CD4-positive, alpha-beta T cell (primary cell): Measurements from ENCODE around the gene STRA8. TPM values are rescaled to one million over a fixed set of nuclear protein-coding genes. Genes with fewer than 3 reads are reported as not detected.

Experiments
- ATAC-seq: fragments of 200-7000 bp; cut with Tn5 transposase; one replicate; pipeline ENCODE4 v1.10.0; 2022; ENCODE audit warnings: mild to moderate bottlenecking; ENCODE audit not compliant: poor library complexity
- CTCF ChIA-PET: fragments of 350-600 bp; sonication (Branson Sonifier 250); formaldehyde crosslinking; loops from one replicate; lab custom pipeline; 2021; ENCODE audit warnings: antibody characterized with exemption, inconsistent platforms; lab: Charles Lee
- POLR2A ChIA-PET: fragments of 350-600 bp; sonication (Branson Sonifier 250); formaldehyde crosslinking; loops from one replicate; lab custom pipeline; 2021; ENCODE audit warnings: antibody characterized with exemption, inconsistent platforms; lab: Charles Lee
- DNase-seq, 14 experiments: peaks; one replicate each; pipeline ENCODE4 v3.0.0-alpha.2; 2013 to 2020; ENCODE audit warnings: mixed read lengths in 2 of 14
- H3K27ac ChIP-seq, 2 donors: one replicate each; pipeline versions ENCODE4 v1.5.1 to v1.7.0; 2013; ENCODE audit warnings: low read length in 2 of 2, low read depth in 1 of 2, mild to moderate bottlenecking in 1 of 2
- H3K27me3 ChIP-seq, 2 experiments: 1 replicate in 1 of 2; 2 replicates in 1 of 2; pipeline versions ENCODE4 v1.6.1 to v1.7.0; 2013; ENCODE audit warnings: low read length in 2 of 2, control low read depth in 1 of 2, mild to moderate bottlenecking in 1 of 2, moderate library complexity in 1 of 2; ENCODE audit not compliant: insufficient read depth in 2 of 2, control insufficient read depth in 1 of 2
- H3K36me3 ChIP-seq: one replicate; pipeline ENCODE4 v1.6.1; 2013; ENCODE audit warnings: low read length, control low read depth; ENCODE audit not compliant: insufficient read depth
- H3K4me1 ChIP-seq: one replicate; pipeline ENCODE4 v1.6.1; 2013; ENCODE audit warnings: low read length, control low read depth; ENCODE audit not compliant: insufficient read depth
- H3K4me3 ChIP-seq: one replicate; pipeline ENCODE4 v1.5.1; 2013; ENCODE audit warnings: mild to moderate bottlenecking, low read length, moderate library complexity
- H3K9me3 ChIP-seq, 2 experiments: 1 replicate in 1 of 2; 2 replicates in 1 of 2; pipeline versions ENCODE4 v1.6.1 to v1.7.0; 2013; ENCODE audit warnings: low read length in 2 of 2, mild to moderate bottlenecking in 2 of 2, control low read depth in 1 of 2, moderate library complexity in 1 of 2; ENCODE audit not compliant: control insufficient read depth in 1 of 2, insufficient read depth in 1 of 2
- H3K27ac Mint-ChIP-seq: one replicate; pipeline ENCODE4 v1.8.0; 2020; ENCODE audit warnings: mixed read lengths
- H3K27me3 Mint-ChIP-seq: one replicate; pipeline ENCODE4 v1.8.0; 2021; ENCODE audit warnings: mixed read lengths
- H3K36me3 Mint-ChIP-seq: one replicate; pipeline ENCODE4 v1.8.0; 2021; ENCODE audit warnings: low read depth, mixed read lengths
- H3K4me1 Mint-ChIP-seq: one replicate; pipeline ENCODE4 v1.8.0; 2021; ENCODE audit warnings: low read depth, mixed read lengths
- H3K4me3 Mint-ChIP-seq: one replicate; pipeline ENCODE4 v1.8.0; 2020; ENCODE audit warnings: mild to moderate bottlenecking, mixed read lengths
- H3K9me3 Mint-ChIP-seq: one replicate; pipeline ENCODE4 v1.8.0; 2020; ENCODE audit warnings: mixed read lengths
- CTCF ChIP-seq: fragments of 200-600 bp; IDR thresholded peaks from one replicate; pipeline ENCODE4 v1.8.0; 2022; ENCODE audit warnings: antibody characterized with exemption, mild to moderate bottlenecking
- intact Hi-C, 2 experiments: fragments of 100-400 bp; cut with DNase I in 1 of 2; cut with micrococcal nuclease in 1 of 2; formaldehyde crosslinking; loops; one replicate each; pipeline versions ENCODE4 v1.15.1 to v1.9.0; 2023 to 2025; cut with DNase I, micrococcal nuclease
- polyA plus RNA-seq, 2 donors: library from polyadenylated mRNA; unstranded; fragments of 120-200 nt; gene quantifications; one replicate each; pipeline ENCODE4 v1.2.1, GENCODE V29; 2013
- total RNA-seq, 174 experiments: library from RNA in 2 of 174; stranded (reverse) in 2 of 174; gene quantifications; one replicate each; pipeline ENCODE4 v1.2.3 and lab custom pipeline; 2021 to 2026

Gene STRA8
- total RNA-seq (not detected), total RNA-seq (lab: John Stamatoyannopoulos, UW) (0 to 0.20 (median 0) reads per million in 172 experiments)
- not detected for polyA plus RNA-seq (2013, experiment 1 of 2)
- not detected for polyA plus RNA-seq (2013, experiment 2 of 2)

GRCh38 chr7:135233570-135233969, at the start of gene STRA8:
STRA8 (plus strand) TSS chr7:135233838; CDS start chr7:135240525, 6,687 bp downstream.
- H3K36me3 ChIP-seq = no peaks in the 10 kb centered on the region
- no peak within 1 kb of the TSS for H3K4me3 ChIP-seq
- ChIA-PET POLR2A (no interaction called here), CTCF (no interaction called here)
- peaks cover 0 to 11% of the 10 kb centered on the region in 2 experiments for H3K9me3 ChIP-seq
- Mint-ChIP-seq H3K36me3 (no peaks in the 10 kb centered on the region), H3K27ac (no peak within 1 kb of the TSS), H3K4me3 (no peak within 1 kb of the TSS), H3K4me1 (no peaks in the 10 kb centered on the region), H3K9me3 (no peaks in the 10 kb centered on the region), H3K27me3 (no peaks in the 10 kb centered on the region)
- H3K27me3 ChIP-seq = no peaks in the 10 kb centered on the region
- no peaks in the 10 kb centered on the region for H3K4me1 ChIP-seq
- intact Hi-C loops = no loop called here
- DNase-seq (no peak), ATAC-seq (no peak)
- no peak within 1 kb of the TSS for H3K27ac ChIP-seq
- TF ChIP-seq CTCF = no peak

DNA sequence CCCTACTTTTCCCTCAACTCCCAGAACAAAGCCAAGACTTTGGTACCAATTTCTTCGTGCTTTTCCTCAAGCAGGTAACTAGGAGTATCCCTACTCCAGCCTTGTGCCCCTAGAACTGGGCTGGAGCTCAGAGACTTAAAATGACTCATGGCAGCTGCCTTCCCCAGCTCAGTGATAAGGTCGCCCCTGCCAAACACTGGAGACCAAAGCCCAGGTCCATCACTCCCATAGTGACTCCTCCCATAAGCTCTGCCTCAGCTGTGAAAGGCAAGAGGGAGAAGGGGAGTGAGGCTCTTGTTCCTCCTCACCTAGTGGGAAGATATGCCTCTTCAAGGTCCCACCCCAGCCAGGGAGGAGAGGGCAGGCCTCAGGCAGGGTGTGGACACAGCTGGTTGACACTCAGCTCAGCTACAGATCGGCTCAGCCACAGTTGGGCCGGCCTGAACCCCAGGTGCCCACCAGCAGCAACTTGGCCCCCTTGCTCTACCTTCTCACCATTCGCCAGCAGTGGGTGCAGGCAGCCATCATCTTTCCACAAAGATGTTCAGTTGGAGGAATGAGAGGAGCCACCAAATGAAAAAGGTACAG, 49.3 kb upstream of the STRA8 start:
- Histone ChIP-seq H3K9me3 (peaks cover 15 to 42% of the 10 kb centered on the region in 2 experiments), H3K27me3 (no peaks in the 10 kb centered on the region), H3K4me3 (no peak overlapping the region), H3K4me1 (no peaks in the 10 kb centered on the region), H3K36me3 (peaks cover 65% of the 10 kb centered on the region), H3K27ac (no peak overlapping the region)
- ChIA-PET CTCF (interaction anchor here (0.7 kb wide), 1 partner anchor 12 kb away, joined by 3 read pairs; no protein-coding TSS in a partner anchor), POLR2A (no interaction called here)
- Mint-ChIP-seq H3K4me3 (no peak overlapping the region), H3K9me3 (peaks cover 22% of the 10 kb centered on the region), H3K4me1 (no peaks in the 10 kb centered on the region), H3K36me3 (peaks cover 92% of the 10 kb centered on the region), H3K27ac (no peak overlapping the region), H3K27me3 (no peaks in the 10 kb centered on the region)
- TF ChIP-seq CTCF = no peak
- no peak for DNase-seq
- no peak for ATAC-seq
- intact Hi-C loops = no loop called here

DNA sequence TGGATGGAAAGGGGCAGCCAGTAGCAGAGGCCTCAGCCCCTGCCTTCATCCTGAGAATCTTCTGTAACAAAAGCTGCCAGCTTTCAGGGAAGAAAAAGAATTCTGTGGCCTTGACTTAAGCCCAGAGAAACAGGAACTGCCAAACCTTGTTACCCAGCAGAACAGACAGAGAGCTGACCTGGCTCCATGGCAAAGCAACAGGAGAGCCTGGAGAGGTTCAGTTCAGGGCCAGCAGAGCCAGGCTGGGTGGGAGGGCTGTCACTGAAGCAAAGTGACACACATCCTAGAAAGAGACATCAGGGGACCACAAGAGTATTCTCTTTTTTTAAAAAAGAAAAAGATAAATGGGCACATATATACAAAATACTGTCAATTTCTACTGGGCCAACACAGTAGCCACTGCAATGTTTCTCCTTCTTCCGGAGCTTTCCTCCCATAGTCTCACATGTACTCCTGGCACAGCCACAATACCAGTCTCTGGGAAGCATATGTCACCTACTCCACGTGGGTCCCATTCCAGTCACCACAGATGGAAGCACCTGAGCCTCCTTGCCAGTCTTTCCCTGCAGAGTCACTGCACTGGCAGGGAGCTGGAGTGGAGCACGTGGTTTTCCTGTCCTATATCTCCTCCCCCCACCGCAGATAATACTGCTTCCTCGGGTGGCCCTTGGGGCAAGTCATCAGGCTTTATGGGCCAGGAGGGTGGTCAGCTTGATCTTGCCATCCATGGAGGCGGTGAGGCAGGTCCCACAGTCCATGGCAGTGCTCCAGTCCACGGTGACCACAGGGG, 48.0 kb upstream of the STRA8 start:
- ChIA-PET POLR2A (no interaction called here), CTCF (interaction anchor here (0.8 kb wide), 1 partner anchor 15 kb away, joined by 3 read pairs; the partner anchor contains the start of gene CYREN)
- peaks cover 95% of the 10 kb centered on the region for H3K36me3 Mint-ChIP-seq

More for the DNA sequence above, 48.0 kb upstream of the STRA8 start:
- no peaks in the 10 kb centered on the region for H3K27me3 ChIP-seq
- peaks cover 70% of the 10 kb centered on the region for H3K36me3 ChIP-seq
- no peak overlapping the region for H3K4me3 ChIP-seq
- no peak overlapping the region for H3K27ac Mint-ChIP-seq
- peaks cover 19% of the 10 kb centered on the region for H3K9me3 Mint-ChIP-seq
- H3K27me3 Mint-ChIP-seq = no peaks in the 10 kb centered on the region
- no peak overlapping the region for H3K27ac ChIP-seq
- intact Hi-C loops = no loop called here
- DNase-seq = no peak
- H3K4me3 Mint-ChIP-seq = no peak overlapping the region
- ATAC-seq = no peak
- peaks cover 14 to 30% of the 10 kb centered on the region in 2 experiments for H3K9me3 ChIP-seq
- no peak for TF ChIP-seq CTCF
- H3K4me1 Mint-ChIP-seq = no peaks in the 10 kb centered on the region
- H3K4me1 ChIP-seq = no peaks in the 10 kb centered on the region
